SU-DHL-6 (cell line): ENCODE measurements around the gene KY.

Experiments used
- H2AFZ ChIP-seq: fragments of 200-600 bp; sonication (generic); 2 replicates; pipeline ENCODE4 v1.6.1; 2014; ENCODE audit warnings: low read depth, mild to moderate bottlenecking, moderate library complexity, mixed read lengths, antibody characterized with exemption, low read length; ENCODE audit not compliant: severe bottlenecking
- H3F3A ChIP-seq: fragments of 200-600 bp; shearing (Covaris generic); 2 replicates; pipeline ENCODE4 v1.6.0; 2016; ENCODE audit warnings: antibody characterized with exemption, mild to moderate bottlenecking; ENCODE audit not compliant: insufficient read depth
- H3K27ac ChIP-seq: fragments of 200-600 bp; sonication (generic); 2 replicates; pipeline ENCODE4 v1.5.1; 2016; ENCODE audit warnings: low read depth, mild to moderate bottlenecking, low read length, moderate library complexity, mixed read lengths
- H3K27me3 ChIP-seq: fragments of 200-600 bp; sonication (generic), shearing (Covaris generic); 2 replicates; pipeline ENCODE4 v1.6.0; 2014; ENCODE audit warnings: mild to moderate bottlenecking, low read length
- H3K36me3 ChIP-seq: fragments of 200-600 bp; sonication (generic); 2 replicates; pipeline ENCODE4 v1.6.1; 2014; ENCODE audit warnings: mild to moderate bottlenecking, low read length, mixed read lengths
- H3K4me2 ChIP-seq: fragments of 300-600, 200-600 bp; shearing (Covaris generic), sonication (generic); 2 replicates; pipeline ENCODE4 v1.6.0; 2014; ENCODE audit warnings: low read length, low read depth, mild to moderate bottlenecking; ENCODE audit not compliant: poor library complexity, severe bottlenecking
- H3K4me3 ChIP-seq: fragments of 200-600 bp; sonication (generic); 2 replicates; pipeline ENCODE4 v1.5.1; 2014; ENCODE audit warnings: antibody characterized with exemption, low read length, mild to moderate bottlenecking, mixed read lengths; ENCODE audit not compliant: insufficient read depth, poor library complexity, severe bottlenecking
- H3K79me2 ChIP-seq: fragments of 200-600 bp; sonication (generic); 2 replicates; pipeline ENCODE4 v1.6.1; 2014; ENCODE audit warnings: mild to moderate bottlenecking, low read length, moderate library complexity; ENCODE audit not compliant: insufficient read depth
- H3K9ac ChIP-seq: fragments of 200-600 bp; sonication (generic); 2 replicates; pipeline ENCODE4 v1.7.0; 2014; ENCODE audit warnings: mild to moderate bottlenecking, low read length
- H3K9me2 ChIP-seq: fragments of 200-600 bp; sonication (generic); replicated peaks from 2 replicates; pipeline ENCODE4 v1.6.1; 2014; ENCODE audit warnings: low read length; ENCODE audit not compliant: insufficient read depth
- H3K9me3 ChIP-seq: fragments of 200-600 bp; sonication (generic); 2 replicates; pipeline ENCODE4 v1.6.1; 2014; ENCODE audit warnings: low read length, mixed read lengths; ENCODE audit not compliant: insufficient read depth
- H4K20me1 ChIP-seq: fragments of 200-600 bp; sonication (generic); 2 replicates; pipeline ENCODE4 v1.6.1; 2014; ENCODE audit warnings: low read depth, mild to moderate bottlenecking, antibody characterized with exemption, low read length, moderate library complexity, mixed read lengths
- EZH2phosphoT487 ChIP-seq: fragments of 200-600 bp; sonication (generic), shearing (Covaris generic); conservative IDR thresholded peaks from 2 replicates; pipeline ENCODE4 v1.6.1; 2018; ENCODE audit warnings: mild to moderate bottlenecking, antibody characterized with exemption, low read length, moderate library complexity, mixed read lengths
- TF ChIP-seq, protein P1 (sequence below): fragments of 200-600 bp; sonication (generic); IDR thresholded peaks from one replicate; pipeline ENCODE4 v1.5.1; 2017; ENCODE audit warnings: antibody characterized with exemption, mild to moderate bottlenecking, low read length, moderate library complexity; ENCODE audit not compliant: insufficient read depth, poor library complexity, severe bottlenecking

The KY gene

DNA sequence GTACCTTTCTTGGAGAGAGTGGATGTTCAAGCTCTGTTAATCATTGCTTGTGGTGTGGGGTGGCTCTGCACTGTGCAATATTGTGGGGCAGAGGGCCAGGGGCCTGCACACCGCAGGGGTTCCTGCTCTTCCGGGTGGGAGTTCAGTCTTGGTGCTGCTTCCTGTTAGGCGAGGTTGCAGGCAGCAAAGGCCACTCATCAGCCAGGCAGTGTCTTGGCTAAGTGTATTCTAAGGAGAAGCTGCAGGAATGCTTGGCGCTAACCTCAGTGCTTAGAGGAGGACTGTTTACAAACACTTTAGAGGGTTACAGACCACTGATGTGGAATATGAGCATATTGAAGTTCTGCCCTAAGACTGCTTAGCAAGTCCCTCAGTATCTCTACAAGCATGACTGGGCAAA is 83.2 kb downstream of the KY start:
- H3K79me2 ChIP-seq: no peaks in the 10 kb centered on the region
- H3K36me3 ChIP-seq: no peaks in the 10 kb centered on the region
- no peaks in the 10 kb centered on the region for H3F3A ChIP-seq
- no peaks in the 10 kb centered on the region for H4K20me1 ChIP-seq
- H3K9me2 ChIP-seq: no peaks in the 10 kb centered on the region
- H2AFZ ChIP-seq: no peak overlapping the region
- TF ChIP-seq EZH2phosphoT487: no peak
- TF ChIP-seq, protein P1, sequence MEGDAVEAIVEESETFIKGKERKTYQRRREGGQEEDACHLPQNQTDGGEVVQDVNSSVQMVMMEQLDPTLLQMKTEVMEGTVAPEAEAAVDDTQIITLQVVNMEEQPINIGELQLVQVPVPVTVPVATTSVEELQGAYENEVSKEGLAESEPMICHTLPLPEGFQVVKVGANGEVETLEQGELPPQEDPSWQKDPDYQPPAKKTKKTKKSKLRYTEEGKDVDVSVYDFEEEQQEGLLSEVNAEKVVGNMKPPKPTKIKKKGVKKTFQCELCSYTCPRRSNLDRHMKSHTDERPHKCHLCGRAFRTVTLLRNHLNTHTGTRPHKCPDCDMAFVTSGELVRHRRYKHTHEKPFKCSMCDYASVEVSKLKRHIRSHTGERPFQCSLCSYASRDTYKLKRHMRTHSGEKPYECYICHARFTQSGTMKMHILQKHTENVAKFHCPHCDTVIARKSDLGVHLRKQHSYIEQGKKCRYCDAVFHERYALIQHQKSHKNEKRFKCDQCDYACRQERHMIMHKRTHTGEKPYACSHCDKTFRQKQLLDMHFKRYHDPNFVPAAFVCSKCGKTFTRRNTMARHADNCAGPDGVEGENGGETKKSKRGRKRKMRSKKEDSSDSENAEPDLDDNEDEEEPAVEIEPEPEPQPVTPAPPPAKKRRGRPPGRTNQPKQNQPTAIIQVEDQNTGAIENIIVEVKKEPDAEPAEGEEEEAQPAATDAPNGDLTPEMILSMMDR: no peak
- H3K27me3 ChIP-seq: no peaks in the 10 kb centered on the region
- no peak overlapping the region for H3K27ac ChIP-seq
- no peak overlapping the region for H3K4me3 ChIP-seq
- no peak overlapping the region for H3K4me2 ChIP-seq
- H3K9ac ChIP-seq: no peak overlapping the region
- H3K9me3 ChIP-seq: peaks cover 5% of the 10 kb centered on the region; the same call in 1 of the 2 replicates

DNA sequence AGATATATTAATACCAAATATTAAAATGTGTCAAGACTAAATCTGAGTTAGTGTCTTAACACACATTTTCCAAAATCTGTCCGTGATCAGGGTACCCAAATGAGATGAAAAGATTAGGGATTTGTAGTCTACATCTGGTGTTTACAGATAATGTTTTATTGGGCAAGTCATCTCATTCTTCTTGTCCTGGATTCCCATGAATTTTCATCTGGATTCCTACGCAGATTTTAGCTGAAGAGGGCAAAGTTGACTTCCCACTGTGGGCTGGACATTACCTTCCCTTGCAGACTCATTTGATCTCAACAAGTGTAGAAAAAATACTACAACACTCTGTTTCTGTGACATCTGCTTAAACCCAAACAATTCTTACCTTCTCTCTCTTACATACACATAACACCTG is 85.8 kb downstream of the KY start:
- no peaks in the 10 kb centered on the region for H3K9me3 ChIP-seq

DNA sequence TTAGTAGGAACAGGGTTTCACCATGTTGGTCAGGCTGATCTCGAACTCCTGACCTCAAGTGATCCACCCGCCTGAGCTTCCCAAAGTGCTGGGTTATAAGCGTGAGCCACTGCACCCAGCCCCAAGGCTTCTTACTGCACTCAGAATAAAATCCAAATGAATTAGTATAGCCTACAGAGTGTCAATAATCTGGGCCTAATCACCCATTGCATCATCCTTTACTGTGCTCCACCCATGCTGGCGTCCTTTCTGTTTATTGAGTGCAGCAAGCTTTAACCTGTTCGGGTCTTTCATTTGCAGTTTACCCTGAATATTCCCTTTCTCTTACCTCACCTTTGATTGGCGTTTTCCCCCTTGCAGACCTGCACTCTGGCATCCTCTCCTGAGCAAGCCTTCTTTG is 87.2 kb downstream of the KY start:
- H3K27me3 ChIP-seq: no peaks in the 10 kb centered on the region
- H3F3A ChIP-seq: no peaks in the 10 kb centered on the region
- no peak overlapping the region for H3K4me3 ChIP-seq
- H4K20me1 ChIP-seq: no peaks in the 10 kb centered on the region
- H2AFZ ChIP-seq: no peak overlapping the region
- TF ChIP-seq EZH2phosphoT487: no peak
- TF ChIP-seq, protein P1: no peak
- H3K9ac ChIP-seq: no peak overlapping the region
- H3K4me2 ChIP-seq: no peak overlapping the region
- no peaks in the 10 kb centered on the region for H3K9me2 ChIP-seq
- no peak overlapping the region for H3K27ac ChIP-seq
- no peaks in the 10 kb centered on the region for H3K9me3 ChIP-seq
- peaks cover 3% of the 10 kb centered on the region; the same call in 1 of the 2 replicates for H3K36me3 ChIP-seq
- no peaks in the 10 kb centered on the region for H3K79me2 ChIP-seq

More for the DNA sequence above, 85.8 kb downstream of the KY start:
- Histone ChIP-seq H3K4me3 (no peak overlapping the region), H3K9ac (no peak overlapping the region), H4K20me1 (no peaks in the 10 kb centered on the region), H3K27ac (no peak overlapping the region), H3K4me2 (no peak overlapping the region), H3K36me3 (peaks cover 3% of the 10 kb centered on the region; the same call in 1 of the 2 replicates), H3F3A (no peaks in the 10 kb centered on the region), H3K27me3 (no peaks in the 10 kb centered on the region), H2AFZ (no peak overlapping the region), H3K9me2 (no peaks in the 10 kb centered on the region), H3K79me2 (no peaks in the 10 kb centered on the region)
- TF ChIP-seq, protein P1: no peak
- no peak for TF ChIP-seq EZH2phosphoT487

DNA sequence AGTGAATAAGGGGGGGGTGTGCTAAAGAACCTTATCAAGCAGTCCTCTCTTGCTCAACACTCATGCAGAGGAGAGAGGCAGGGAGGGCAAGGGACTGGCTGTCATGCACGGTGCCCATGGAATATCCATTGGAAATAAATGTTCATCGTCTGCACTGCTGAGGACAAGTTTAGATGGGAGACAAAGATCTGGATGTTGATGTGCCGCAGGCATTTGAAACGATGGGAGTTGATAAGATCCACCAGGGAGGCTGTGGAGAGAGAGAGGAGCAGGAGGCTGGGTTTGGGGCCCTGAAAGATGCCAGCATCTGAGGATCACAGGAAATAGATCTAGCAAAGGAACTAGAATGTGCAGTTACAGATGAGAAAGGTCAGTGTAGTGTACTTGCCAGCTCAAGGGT is 88.8 kb downstream of the KY start:
- no peaks in the 10 kb centered on the region for H4K20me1 ChIP-seq
- no peaks in the 10 kb centered on the region for H3K79me2 ChIP-seq
- H3K9me2 ChIP-seq: no peaks in the 10 kb centered on the region
- no peak for TF ChIP-seq EZH2phosphoT487
- TF ChIP-seq, protein P1: no peak
- no peaks in the 10 kb centered on the region for H3K9me3 ChIP-seq
- H3K27ac ChIP-seq: no peak overlapping the region
- no peaks in the 10 kb centered on the region for H3K27me3 ChIP-seq
- no peak overlapping the region for H3K9ac ChIP-seq
- H3K4me2 ChIP-seq: no peak overlapping the region
- H2AFZ ChIP-seq: no peak overlapping the region
- no peaks in the 10 kb centered on the region for H3F3A ChIP-seq
- no peak overlapping the region for H3K4me3 ChIP-seq
- H3K36me3 ChIP-seq: peaks cover 3% of the 10 kb centered on the region; the same call in 1 of the 2 replicates
